Cardiac muscle cell (in vitro differentiated cells and primary cell): ENCODE data around the gene ATP2B2. TPM values are rescaled to one million over a fixed set of nuclear protein-coding genes. Genes with fewer than 3 reads are reported as not detected.

Source experiments
- DNase-seq, 2 donors: peaks; one replicate each; pipeline versions ENCODE4 v3.0.0 to v3.0.0-alpha.2; 2010 to 2017; ENCODE audit warnings: low read depth in 1 of 2, low spot score in 1 of 2
- H3K27ac ChIP-seq: fragments of 200-600 bp; sonication (generic); 2 replicates; pipeline ENCODE4 v1.5.1; 2016
- H3K27me3 ChIP-seq: fragments of 200-600 bp; sonication (generic); 2 replicates; pipeline ENCODE4 v1.6.0; 2016; ENCODE audit warnings: control low read depth
- H3K36me3 ChIP-seq: fragments of 200-600 bp; sonication (generic); 2 replicates; pipeline ENCODE4 v1.5.1; 2016; ENCODE audit warnings: control low read depth
- H3K4me1 ChIP-seq: fragments of 200-600 bp; sonication (generic); 2 replicates; pipeline ENCODE4 v1.8.1; 2017; ENCODE audit warnings: low read depth, mild to moderate bottlenecking, mixed run types
- H3K4me3 ChIP-seq: fragments of 200-600 bp; sonication (generic); 2 replicates; pipeline ENCODE4 v1.5.1; 2016; ENCODE audit warnings: mild to moderate bottlenecking
- H3K9me3 ChIP-seq: fragments of 200-600 bp; sonication (generic); 2 replicates; pipeline ENCODE4 v1.5.1; 2017; ENCODE audit warnings: low read depth, mild to moderate bottlenecking, control low read depth
- polyA plus RNA-seq: library from polyadenylated mRNA; unstranded; fragments of >200 nt; fragmentation: Nextera tagmentation; extraction: Ambion mirVana; gene quantifications from 2 replicates; pipeline ENCODE4 v1.2.1, GENCODE V29; 2016
- total RNA-seq: library from RNA; depleted of rRNA; stranded (reverse); fragments of >200 nt; gene quantifications from 2 replicates; pipeline ENCODE4 v1.2.3, GENCODE V29; 2016
- TF ChIP-seq, protein P1 (sequence below): IDR thresholded peaks from 2 replicates; pipeline ENCODE4 v1.5.1; 2012; ENCODE audit warnings: low read depth, mild to moderate bottlenecking, low read length

The ATP2B2 gene
- total and polyA plus RNA-seq, 2 experiments from 2014 or later: 0.22 to 0.77 TPM

DNA sequence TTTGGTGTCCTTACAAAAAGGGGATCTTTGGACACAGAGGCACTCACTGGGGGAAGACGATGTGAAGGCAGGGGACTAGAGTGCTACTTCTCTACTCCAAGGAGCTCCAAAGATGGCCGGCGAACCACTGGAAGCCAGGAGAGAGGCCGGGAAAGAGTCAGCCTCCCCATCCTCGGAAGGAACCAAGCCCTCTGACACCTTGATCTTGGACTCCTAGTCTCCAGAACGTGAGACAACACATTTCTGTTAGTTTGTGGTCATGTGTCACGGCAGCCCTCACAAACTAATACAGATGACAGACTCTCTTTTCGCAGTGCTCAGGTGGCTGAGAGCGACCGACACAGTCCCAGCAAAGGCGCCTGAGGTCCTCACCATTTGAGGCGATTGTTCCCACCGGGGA, 24.4 kb upstream of the ATP2B2 start:
- Histone ChIP-seq H3K9me3 (no peaks in the 10 kb centered on the region), H3K27ac (no peak overlapping the region), H3K4me1 (no peaks in the 10 kb centered on the region), H3K4me3 (no peak overlapping the region), H3K27me3 (peaks cover 42% of the 10 kb centered on the region), H3K36me3 (no peaks in the 10 kb centered on the region)
- TF ChIP-seq, protein P1, sequence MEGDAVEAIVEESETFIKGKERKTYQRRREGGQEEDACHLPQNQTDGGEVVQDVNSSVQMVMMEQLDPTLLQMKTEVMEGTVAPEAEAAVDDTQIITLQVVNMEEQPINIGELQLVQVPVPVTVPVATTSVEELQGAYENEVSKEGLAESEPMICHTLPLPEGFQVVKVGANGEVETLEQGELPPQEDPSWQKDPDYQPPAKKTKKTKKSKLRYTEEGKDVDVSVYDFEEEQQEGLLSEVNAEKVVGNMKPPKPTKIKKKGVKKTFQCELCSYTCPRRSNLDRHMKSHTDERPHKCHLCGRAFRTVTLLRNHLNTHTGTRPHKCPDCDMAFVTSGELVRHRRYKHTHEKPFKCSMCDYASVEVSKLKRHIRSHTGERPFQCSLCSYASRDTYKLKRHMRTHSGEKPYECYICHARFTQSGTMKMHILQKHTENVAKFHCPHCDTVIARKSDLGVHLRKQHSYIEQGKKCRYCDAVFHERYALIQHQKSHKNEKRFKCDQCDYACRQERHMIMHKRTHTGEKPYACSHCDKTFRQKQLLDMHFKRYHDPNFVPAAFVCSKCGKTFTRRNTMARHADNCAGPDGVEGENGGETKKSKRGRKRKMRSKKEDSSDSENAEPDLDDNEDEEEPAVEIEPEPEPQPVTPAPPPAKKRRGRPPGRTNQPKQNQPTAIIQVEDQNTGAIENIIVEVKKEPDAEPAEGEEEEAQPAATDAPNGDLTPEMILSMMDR: no peak
- no peak for DNase-seq

DNA sequence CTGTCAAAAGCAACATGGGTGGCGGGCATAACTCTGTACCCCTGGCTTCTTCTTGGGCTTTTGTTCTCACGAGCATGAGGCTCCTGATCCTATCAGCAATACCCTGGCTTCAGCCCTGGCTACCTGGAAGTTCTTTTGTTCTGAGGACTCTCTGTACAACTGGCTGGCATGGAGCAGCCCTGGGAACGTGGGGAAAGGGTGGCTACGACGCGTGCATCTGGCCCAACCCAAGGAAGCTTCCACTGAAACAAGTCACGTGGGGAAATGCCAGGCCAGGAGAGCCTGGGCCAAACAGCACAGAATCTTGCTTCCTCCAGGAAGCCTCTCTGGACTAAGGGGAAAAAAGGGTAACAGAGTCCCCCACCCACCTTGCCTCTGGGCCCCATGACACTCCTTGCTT, 22.7 kb upstream of the ATP2B2 start:
- Histone ChIP-seq H3K36me3 (no peaks in the 10 kb centered on the region), H3K27ac (no peak overlapping the region), H3K4me1 (no peaks in the 10 kb centered on the region), H3K27me3 (peaks cover 43% of the 10 kb centered on the region), H3K4me3 (no peak overlapping the region), H3K9me3 (no peaks in the 10 kb centered on the region)
- no peak for DNase-seq
- TF ChIP-seq, protein P1: no peak

DNA sequence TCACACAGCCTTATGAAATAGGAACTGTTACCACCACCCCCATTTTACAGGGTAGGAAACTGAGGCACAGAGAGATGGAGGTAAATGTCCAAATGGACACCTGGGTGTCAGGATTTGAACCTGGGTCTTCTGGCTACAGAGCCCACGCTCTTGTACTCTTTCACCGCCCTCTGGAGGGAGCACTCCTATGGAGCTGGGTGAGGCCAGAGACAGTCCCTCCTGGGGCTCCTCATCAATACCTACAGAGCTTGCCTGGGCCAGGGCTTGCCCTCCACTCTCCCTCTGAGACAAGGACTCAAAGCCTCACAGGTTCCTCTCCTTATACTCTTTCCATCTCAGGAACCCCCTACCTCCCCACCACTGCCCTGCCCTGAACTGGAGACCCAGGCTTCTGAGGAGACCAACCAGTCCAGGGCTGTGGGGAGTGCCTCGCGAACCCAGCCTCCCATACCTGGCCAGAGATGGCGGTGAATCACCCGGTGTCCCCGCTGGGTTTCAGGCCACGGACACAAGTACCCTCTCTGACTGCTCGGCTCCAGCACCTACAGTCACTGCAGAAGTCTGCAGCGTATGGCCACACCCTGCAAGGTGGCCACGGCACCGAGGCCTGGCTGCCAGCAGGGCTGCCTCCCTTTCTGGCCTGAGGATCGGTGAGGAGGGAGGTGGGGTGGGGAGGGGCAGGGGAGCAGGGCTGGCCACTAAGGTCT, 22.1 kb upstream of the ATP2B2 start:
- no peak overlapping the region for H3K27ac ChIP-seq
- H3K4me3 ChIP-seq: no peak overlapping the region
- H3K4me1 ChIP-seq: no peaks in the 10 kb centered on the region
- H3K27me3 ChIP-seq: peaks cover 37% of the 10 kb centered on the region
- TF ChIP-seq, protein P1: no peak
- no peaks in the 10 kb centered on the region for H3K36me3 ChIP-seq
- no peak for DNase-seq
- H3K9me3 ChIP-seq: no peaks in the 10 kb centered on the region

DNA sequence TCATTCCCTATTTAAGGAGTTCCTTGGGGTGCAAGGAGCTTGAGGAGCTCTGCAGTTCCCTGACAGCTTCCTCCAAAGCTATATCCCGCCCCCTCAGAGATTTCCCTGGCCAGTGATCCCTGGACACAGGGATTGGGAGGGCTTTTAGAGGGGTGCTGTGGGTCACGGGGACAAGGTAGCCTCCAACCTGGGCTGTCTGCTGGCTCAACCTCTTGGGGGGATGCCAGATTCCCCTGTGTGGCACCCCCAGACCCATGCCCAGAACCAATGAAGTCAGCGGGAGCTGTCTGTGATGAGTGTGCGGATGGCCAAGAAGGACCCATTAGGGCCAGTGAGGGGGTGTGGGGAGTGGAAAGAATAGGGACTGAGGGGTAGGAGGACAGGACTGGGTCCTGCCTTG, 21.0 kb upstream of the ATP2B2 start:
- H3K36me3 ChIP-seq: no peaks in the 10 kb centered on the region
- TF ChIP-seq, protein P1: no peak
- no peak overlapping the region for H3K27ac ChIP-seq
- no peak for DNase-seq
- H3K4me1 ChIP-seq: no peaks in the 10 kb centered on the region
- peaks cover 33% of the 10 kb centered on the region for H3K27me3 ChIP-seq
- no peak overlapping the region for H3K4me3 ChIP-seq
- H3K9me3 ChIP-seq: no peaks in the 10 kb centered on the region

DNA sequence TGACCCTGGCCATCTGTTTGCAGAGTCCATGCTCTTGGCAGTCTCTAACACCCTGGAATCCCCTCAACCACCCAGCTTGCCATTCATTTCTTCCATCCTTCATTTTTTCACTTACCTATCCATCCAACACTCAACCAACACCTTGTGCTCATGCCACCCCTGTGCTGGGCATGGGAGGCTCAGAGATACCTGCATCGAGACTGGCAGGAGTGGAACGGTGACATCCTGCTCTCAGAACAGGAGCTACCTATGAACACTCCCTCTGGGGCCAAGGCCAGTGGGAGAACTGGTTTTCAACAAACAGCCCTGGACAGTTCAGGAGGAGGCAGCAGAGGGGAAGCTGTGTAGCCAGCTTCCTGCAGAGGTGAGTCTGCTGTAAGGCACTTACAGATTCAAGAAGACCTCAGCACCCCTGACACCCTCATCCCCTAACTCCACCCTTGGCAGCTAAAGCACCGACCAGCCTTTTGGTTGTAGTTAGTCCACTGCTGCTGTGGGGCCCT, 19.5 kb upstream of the ATP2B2 start:
- TF ChIP-seq, protein P1: no peak
- no peak overlapping the region for H3K27ac ChIP-seq
- H3K4me1 ChIP-seq: no peaks in the 10 kb centered on the region
- H3K36me3 ChIP-seq: no peaks in the 10 kb centered on the region
- peaks cover 33% of the 10 kb centered on the region for H3K27me3 ChIP-seq
- no peak overlapping the region for H3K4me3 ChIP-seq
- H3K9me3 ChIP-seq: no peaks in the 10 kb centered on the region
- DNase-seq: no peak
